ENCODE results near the gene DIAPH2.

DIAPH2 gene

GRCh38 chrX:96684339-96685209, at the start of gene DIAPH2:
Gene DIAPH2, plus strand, starts transcription at chrX:96684842.
- TF ChIP-seq GATA3 (IDR thresholded peaks at IDR 0.05; ENCODE audit: low read depth, low read length) (no peak), GATA2 (IDR thresholded peaks at IDR 0.05; ENCODE audit: low read depth, low read length) (no peak)

GRCh38 chrX:96650023-96650422, 34.6 kb upstream of the DIAPH2 start:
- TF ChIP-seq GATA2 (IDR thresholded peaks at IDR 0.05; ENCODE audit: low read depth, low read length) (no peak), GATA3 (IDR thresholded peaks at IDR 0.05; ENCODE audit: low read depth, low read length) (no peak)

- TF ChIP-seq GATA2 (IDR thresholded peaks at IDR 0.05; ENCODE audit: low read depth, low read length) (no peak), GATA3 (IDR thresholded peaks at IDR 0.05; ENCODE audit: low read depth, low read length) (no peak)
Observed at GRCh38 chrX:96655947-96656623, 28.6 kb upstream of the DIAPH2 start.

- no peak for TF ChIP-seq GATA2 (IDR thresholded peaks at IDR 0.05; ENCODE audit: low read depth, low read length)
- TF ChIP-seq GATA3 (IDR thresholded peaks at IDR 0.05; ENCODE audit: low read depth, low read length) = no peak
Observed at GRCh38 chrX:96682516-96682915, 2.1 kb upstream of the DIAPH2 start.

GRCh38 chrX:96683997-96684338, 674 bp upstream of the DIAPH2 start:
- TF ChIP-seq GATA2 (IDR thresholded peaks at IDR 0.05; ENCODE audit: low read depth, low read length) (no peak), GATA3 (IDR thresholded peaks at IDR 0.05; ENCODE audit: low read depth, low read length) (no peak)

- no peak for TF ChIP-seq GATA2 (IDR thresholded peaks at IDR 0.05; ENCODE audit: low read depth, low read length)
- no peak for TF ChIP-seq GATA3 (IDR thresholded peaks at IDR 0.05; ENCODE audit: low read depth, low read length)
Observed at GRCh38 chrX:96685210-96686099, 813 bp downstream of the DIAPH2 start.

GRCh38 chrX:96687776-96688175, 3.1 kb downstream of the DIAPH2 start:
- TF ChIP-seq GATA3 (IDR thresholded peaks at IDR 0.05; ENCODE audit: low read depth, low read length) (no peak), GATA2 (IDR thresholded peaks at IDR 0.05; ENCODE audit: low read depth, low read length) (no peak)

GRCh38 chrX:96688789-96689188, 4.1 kb downstream of the DIAPH2 start:
- no peak for TF ChIP-seq GATA3 (IDR thresholded peaks at IDR 0.05; ENCODE audit: low read depth, low read length)
- no peak for TF ChIP-seq GATA2 (IDR thresholded peaks at IDR 0.05; ENCODE audit: low read depth, low read length)

- no peak for TF ChIP-seq GATA3 (IDR thresholded peaks at IDR 0.05; ENCODE audit: low read depth, low read length)
- TF ChIP-seq GATA2 (IDR thresholded peaks at IDR 0.05; ENCODE audit: low read depth, low read length) = no peak
Observed at GRCh38 chrX:96689991-96690390, 5.3 kb downstream of the DIAPH2 start.

GRCh38 chrX:96692454-96692853, 7.8 kb downstream of the DIAPH2 start:
- no peak for TF ChIP-seq GATA2 (IDR thresholded peaks at IDR 0.05; ENCODE audit: low read depth, low read length)

- TF ChIP-seq GATA3 (IDR thresholded peaks at IDR 0.05; ENCODE audit: low read depth, low read length) (no peak), GATA2 (IDR thresholded peaks at IDR 0.05; ENCODE audit: low read depth, low read length) (no peak)
Observed at GRCh38 chrX:96692890-96693289, 8.2 kb downstream of the DIAPH2 start.

- no peak for TF ChIP-seq GATA3 (IDR thresholded peaks at IDR 0.05; ENCODE audit: low read depth, low read length)
- TF ChIP-seq GATA2 (IDR thresholded peaks at IDR 0.05; ENCODE audit: low read depth, low read length) = no peak
Observed at GRCh38 chrX:96693407-96693806, 8.8 kb downstream of the DIAPH2 start.

- TF ChIP-seq GATA2 (IDR thresholded peaks at IDR 0.05; ENCODE audit: low read depth, low read length) = no peak
Observed at GRCh38 chrX:96696462-96696861, 11.8 kb downstream of the DIAPH2 start.

GRCh38 chrX:96700625-96701024, 16.0 kb downstream of the DIAPH2 start:
- no peak for TF ChIP-seq GATA2 (IDR thresholded peaks at IDR 0.05; ENCODE audit: low read depth, low read length)
- no peak for TF ChIP-seq GATA3 (IDR thresholded peaks at IDR 0.05; ENCODE audit: low read depth, low read length)

All from SH-SY5Y (cell line).